Measurements from ENCODE around the gene PPIF. TPM values are rescaled to one million over a fixed set of nuclear protein-coding genes. Genes with fewer than 3 reads are reported as not detected.

The PPIF gene
- polyA plus RNA-seq, 1 donor = 19.9 TPM

DNA sequence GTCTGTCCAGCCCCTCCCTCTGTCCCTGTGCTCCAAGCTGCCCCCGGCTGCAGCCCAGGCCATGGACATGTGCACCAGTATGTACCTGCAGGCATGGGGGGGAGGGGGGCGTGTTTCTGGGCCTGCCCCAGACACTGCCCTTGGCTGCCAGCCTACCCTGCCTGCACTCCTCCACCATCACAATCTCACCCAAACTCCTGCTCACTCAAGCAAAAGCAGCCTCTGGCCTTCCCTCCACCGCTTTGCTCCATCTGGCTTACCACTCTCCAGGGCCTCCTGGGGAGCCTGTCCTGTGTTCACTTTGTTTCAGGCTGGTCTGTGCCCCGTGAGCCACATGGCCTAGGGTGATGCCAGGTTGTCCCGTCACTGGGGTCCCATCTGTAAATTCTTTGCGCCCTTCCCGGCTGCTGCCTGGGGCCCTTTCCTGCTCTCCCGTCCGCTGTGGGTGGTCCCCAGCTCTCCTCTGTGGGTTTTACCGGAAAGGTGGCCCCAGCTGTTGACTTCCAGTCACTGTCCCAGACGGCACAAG lies 33.3 kb upstream of the PPIF start:
- no peak for DNase-seq (ENCODE audit: low read depth)

DNA sequence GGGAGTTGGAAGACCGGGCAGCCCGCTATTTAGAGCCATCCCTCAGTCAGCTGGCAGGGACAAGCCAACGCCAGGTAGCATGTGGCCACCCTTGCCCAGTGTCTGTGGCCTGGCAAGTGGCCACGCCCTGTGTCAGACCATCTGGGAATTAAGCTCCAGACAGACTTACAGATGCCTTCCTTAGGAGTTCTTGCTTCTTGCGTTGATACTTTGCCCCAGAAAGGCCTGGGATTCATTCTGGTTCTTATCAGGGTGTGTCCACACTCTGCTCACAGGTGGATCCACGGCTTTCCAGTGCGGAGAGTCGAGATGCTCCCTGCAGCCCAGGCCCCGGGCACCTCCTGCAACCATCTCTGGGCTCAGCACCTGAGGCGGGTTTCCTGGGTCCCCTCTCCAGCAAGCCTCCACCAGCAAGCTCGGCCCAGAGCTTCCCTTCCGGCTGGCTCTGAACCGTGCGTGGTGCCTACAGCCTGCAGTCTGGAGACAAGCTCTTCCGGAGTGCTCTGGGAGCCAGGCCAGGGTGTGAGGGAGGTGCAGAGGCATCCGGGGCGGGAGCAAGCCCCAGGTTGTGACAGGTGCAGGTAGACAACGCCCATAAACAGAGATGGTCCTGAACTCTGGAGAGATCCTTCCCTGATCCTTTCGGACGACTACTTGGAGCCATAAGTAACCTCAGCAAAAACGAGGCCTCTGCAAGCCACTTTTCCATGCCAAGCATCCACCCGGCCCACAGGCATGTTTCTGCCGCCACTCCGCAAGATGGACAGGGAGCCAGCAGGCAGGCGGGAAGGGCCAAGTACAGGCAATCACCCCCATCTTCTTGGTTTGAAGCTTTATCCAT lies 32.3 kb upstream of the PPIF start:
- DNase-seq (ENCODE audit: low read depth) = no peak

DNA sequence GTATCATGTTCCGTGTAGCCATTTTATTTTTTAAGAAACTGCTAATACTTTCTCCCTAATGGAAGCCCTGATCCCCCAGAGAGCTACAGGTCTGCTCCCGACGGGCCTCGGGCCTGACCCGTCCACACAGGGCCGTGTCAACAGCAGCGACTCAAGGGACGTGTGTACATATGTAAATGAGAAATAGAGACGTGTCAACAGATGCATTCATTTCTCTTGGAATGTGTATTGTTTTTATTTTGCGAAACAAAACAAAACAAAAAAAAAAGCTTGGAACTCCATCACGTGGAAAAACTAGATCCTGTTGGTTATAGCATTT lies 31.7 kb upstream of the PPIF start:
- DNase-seq (ENCODE audit: low read depth) = no peak

DNA sequence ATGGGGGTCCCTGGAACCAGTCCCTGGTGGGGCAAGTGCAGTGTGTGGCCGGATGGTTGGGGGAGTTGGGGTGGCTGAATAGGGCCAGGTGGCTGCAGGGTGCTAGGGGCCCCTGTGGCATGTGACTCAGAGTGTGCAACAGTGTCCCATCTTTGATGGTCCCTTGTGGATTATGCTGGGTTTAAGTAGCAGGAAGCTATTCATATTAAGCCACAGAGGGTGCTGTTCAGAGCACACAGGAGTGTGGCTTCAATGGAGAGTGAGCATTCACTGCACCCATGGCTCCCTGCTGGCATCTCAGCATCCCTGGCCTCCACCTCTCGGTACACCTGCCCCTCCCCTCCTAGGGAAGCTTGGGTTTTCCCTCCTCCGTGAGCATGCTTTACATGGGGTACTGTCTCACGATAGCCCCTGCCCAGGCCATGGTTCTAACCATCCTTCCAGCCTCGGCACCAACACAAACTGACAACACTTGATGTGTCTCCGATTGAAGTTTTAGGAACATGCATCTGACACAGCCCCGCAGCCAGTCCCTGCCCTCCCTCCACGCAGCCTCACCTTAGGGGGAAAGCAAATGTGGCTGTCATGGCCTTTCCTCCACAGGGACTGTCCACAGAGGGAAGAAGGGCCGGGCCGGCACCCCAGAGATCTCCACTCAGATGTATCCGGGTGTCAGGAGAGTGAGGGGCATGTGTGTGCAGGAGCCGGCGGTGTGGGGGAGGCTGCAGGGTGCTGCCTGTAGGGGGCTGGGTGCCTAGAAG lies 30.4 kb upstream of the PPIF start:
- DNase-seq (ENCODE audit: low read depth) = no peak

DNA sequence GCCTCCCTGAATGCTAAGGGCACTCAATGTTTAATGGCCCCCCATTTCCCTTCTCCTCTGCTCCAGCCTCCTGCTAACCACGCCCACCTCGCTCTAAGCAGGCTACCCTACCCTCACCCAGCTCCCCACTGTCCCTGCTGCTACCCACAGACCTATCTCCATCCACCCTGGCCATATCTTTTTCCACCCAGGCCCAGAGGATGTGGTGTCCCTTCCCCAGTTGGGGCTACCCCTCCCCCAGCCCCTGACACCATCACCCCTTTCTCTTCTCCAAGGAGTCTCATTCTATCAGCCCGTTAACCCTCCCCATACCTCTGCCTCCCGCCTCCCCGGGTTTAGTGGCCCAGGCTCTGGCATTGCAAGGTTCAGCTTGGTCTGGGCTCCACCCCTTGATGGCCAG lies 28.9 kb upstream of the PPIF start:
- DNase-seq (ENCODE audit: low read depth) = no peak

DNA sequence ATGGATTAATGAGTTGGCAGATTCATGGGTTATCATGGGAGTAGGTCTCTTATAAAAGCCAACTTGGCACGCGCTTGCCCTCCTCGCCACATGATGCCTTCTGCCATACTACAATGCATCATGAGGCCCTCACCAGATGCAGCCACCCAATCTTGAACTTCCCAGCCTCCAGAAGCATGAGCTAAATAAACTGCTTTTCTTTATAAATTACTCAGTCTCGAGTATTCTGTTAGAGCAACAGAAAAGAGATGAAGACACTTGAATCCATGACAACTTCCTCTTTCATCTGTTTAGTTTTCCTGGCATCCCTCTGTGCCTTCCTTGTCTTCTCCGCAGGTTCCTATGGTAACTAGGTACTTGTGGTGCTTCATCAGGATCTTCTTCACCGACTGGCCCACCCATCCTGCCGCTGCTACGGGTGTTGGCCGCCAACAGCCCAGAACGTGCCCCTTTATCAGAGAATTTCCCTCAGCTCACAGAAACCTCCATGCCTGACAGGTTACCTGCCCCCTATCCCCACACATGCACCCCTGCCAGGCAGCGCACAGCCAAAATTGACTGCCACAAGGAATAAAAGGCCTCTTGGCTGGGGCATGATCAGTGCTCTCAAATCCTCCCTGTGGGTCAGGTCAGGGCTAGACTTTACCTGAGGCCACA lies 28.0 kb upstream of the PPIF start:
- DNase-seq (ENCODE audit: low read depth) = no peak

DNA sequence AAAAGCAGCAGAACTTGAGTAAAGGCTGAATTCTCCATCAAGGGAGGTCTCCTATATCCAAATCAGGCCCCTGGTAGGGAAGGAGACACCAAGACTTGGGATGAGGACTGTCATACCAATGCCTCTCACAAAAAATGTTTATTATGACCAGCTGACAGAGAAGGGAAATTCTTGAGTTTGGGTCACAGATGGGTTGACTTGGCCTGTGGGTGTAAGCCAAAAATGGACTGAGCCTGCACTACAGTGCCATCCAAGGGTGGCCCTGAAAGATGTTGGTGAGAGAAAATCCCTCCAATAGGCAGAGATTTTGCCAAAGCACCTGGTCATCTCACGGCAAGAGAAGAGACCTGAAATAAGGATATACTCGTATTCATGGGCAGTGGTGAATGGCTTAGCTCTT lies 27.0 kb upstream of the PPIF start:
- DNase-seq (ENCODE audit: low read depth) = no peak

DNA sequence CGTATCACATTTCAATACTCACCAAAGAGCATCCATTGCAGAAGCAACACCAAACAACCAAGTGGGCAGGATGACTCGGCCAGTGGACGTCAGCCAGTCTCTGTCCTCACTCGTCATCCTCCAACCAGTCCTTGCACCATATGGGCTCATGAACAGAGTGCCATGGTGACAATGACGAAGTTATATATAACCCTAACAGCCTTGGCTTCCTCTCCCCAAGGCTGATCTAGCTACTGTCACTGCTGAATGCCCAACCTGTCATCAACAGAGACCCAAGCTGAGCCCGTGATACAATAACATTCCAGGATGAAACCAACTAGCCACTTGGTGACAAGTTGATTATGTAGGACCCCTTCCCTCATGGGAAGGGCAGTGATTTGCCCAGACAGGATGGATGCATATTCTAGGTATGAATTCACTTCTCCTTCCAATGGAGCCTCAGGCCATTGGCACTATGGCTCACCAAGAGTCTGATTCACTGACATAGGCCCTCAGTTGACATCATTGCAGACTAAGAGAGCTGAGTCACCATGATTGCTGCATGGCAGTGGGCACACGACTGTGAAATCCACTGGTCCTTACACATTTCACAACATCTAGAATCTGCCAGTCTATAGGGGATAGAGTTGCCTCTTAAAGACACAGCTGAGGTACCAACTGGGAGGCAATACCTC lies 26.3 kb upstream of the PPIF start:
- DNase-seq (ENCODE audit: low read depth) = no peak

DNA sequence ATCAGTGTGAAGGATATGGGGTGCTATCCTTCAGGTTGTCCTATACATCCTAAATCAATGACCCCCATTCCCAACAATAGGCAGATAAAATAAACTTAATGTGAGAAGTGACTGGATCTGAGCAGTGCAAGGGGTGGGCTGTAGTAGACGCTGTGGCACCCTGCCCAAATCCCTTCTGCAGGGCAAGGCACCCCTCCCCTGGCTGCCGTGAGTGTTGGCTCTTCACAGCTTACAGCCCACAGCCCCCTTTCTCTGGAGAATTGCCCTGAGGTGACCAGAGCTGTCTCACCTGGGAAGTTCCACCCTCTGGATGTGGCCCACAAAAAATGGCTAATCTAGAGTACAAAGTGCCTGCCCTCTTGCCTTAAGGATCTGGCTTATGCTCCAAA lies 25.8 kb upstream of the PPIF start:
- DNase-seq (ENCODE audit: low read depth) = no peak

DNA sequence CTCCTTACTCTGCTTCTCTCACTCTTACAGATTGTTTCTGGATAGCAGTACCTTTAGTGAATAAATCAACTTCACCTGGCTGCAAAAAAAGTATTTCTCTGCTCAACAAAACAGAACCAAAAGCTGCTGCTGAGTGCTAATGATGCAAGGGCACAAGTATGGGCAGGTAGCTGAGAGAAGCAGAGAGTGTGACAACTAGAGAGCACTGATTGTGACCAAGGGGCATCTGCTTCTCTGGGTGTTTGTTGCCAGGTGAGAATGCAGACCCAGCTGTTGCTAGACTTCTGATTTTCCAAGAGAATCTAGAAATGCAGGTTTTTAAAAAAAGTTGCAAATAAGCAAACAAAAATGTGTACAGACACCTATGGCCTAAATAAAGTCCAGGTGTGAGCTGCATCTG lies 25.3 kb upstream of the PPIF start:
- DNase-seq (ENCODE audit: low read depth) = no peak

DNA sequence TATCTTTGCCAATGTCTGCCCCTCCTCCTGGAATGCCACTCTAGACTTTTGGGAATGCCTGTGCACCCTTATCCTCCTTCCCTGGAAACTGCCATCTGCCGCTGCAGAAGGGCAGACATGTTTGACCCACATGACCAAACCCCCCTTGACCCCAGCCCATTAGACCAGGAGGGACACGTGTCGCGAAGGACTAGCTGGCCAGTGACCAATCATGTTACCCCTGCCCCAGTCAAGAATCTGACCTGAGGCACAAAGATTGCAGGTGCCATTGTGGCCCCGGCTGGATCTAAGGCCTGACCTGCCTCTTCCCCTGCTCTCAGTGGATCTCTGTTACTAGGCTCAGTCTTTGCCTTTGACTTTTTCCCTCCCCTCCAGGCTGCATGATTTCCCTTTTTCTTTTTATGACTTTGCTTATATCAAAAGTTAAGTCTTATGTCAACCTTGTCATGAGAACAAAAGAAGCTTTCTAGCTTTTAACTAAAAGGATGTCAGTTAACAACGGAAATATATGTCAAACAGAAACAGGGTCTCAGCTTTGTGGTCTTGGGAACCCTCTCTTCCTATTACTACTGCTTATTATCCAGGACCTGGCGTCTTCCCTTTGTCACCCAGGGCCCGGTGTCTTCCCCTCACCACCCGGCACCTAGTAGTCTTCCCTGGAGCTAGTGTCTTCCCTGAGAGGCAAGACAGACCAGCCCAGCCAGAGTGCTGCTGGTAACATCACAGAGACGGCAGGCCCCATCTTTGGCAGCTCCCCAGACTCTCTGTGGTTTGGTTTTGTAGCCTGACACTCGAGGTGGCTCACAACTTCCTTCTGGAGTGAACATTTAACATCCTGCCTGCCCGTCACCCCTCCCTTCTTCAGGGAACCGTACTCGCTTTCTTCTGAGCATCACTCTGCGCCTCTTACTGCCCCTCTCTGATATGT lies 24.4 kb upstream of the PPIF start:
- no peak for DNase-seq (ENCODE audit: low read depth)

DNA sequence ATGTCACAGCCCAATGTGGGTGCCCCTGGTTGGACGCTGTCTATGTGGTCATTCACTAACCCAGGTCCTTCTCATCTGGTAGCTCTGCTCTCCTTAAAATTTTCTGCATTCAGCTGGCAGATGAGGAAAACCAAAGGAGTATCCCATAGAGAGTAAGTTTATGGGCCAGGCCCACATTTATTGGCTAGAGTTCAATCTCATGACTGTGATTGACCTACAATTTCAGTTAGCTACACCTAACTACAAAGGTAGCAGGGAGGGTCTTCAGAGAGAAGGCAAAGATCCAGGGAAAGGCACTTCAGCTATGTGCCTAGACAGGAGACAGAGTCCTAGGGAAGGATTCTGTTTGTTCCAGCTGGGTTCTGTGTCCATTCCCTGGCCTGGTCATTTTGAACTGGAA lies 23.7 kb upstream of the PPIF start:
- DNase-seq (ENCODE audit: low read depth) = no peak

DNA sequence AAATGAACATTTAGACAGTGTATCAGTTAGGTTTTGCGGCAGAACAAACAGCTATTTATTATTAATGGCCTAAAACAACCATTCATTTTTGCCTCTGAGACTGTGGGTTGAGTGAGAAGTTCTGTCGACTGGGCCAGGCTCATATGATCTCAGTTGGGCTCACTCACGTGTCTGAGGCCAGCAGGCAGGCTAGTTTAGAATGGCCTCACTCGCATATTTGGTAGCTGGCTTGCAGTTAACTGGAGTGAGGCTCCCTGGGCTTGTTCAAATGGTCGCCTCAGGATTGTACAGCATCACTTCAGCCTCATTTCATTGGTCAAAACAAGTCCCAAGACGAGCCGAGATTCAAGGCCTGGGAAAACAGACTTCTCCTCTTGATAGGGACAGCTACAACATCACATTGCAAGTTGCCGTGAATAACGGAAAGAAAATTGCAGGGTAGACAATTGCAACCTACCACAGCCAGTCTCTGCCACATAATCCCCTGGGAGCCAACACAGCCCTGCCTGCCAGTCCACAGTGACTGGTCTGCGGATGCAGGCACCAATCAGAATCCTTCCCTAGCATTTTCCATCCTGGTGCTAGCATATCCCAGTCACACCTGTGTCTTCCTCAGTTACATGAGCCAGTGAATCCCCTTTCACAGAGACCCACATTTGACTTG lies 23.1 kb upstream of the PPIF start:
- DNase-seq (ENCODE audit: low read depth) = no peak

DNA sequence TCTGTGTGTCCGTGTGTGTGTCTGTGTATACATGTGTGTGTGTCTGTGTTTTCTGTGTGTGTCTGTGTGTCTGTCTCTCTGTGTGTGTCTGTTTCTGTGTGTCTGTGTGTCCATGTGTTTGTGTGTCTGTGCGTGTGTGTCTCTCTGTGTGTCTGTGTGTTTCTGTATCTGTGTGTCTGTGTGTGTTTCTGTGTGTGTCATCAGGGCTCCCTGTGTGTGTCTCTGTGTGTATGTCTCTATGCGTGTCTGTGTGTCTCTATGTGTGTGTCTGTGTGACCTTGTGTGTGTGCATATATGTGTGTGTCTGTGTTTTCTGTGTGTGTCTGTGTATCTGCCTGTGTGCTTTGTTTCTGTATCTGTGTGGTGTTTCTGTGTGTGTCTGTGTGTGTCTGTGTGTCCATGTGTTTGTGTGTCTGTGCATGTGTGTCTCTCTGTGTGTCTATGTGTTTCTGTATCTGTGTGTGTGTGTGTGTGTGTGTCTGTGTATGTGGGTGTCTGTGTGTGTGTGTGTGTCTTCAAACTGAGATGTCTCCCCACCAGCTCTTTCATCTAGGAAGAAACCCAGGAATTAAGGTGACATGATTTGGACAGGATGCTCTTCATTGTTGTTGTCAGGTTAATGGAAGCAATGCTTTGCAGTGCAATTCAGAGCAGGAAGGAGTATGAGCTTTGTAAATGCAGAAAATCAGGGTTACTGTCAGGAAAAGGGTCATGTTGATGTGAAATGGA lies 20.7 kb upstream of the PPIF start:
- DNase-seq (ENCODE audit: low read depth) = no peak

DNA sequence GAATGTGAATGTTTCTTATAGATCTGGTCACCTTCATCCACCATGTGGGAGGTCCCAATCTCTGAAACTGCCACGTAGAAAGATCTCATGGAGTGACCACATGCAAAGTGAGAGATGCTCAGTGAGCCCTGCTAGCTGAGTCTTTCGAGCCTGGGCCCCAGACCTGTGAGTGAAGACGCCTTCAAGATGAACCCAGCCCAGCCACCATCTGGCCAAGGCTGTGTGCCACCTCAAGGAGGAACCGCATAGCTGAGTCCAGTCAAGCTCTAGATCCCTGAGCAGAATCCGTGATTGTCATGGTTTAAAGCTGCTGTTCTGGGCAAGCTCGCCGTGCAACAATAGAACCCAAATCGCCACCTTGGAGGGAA lies 20.2 kb upstream of the PPIF start:
- no peak for DNase-seq (ENCODE audit: low read depth)

DNA sequence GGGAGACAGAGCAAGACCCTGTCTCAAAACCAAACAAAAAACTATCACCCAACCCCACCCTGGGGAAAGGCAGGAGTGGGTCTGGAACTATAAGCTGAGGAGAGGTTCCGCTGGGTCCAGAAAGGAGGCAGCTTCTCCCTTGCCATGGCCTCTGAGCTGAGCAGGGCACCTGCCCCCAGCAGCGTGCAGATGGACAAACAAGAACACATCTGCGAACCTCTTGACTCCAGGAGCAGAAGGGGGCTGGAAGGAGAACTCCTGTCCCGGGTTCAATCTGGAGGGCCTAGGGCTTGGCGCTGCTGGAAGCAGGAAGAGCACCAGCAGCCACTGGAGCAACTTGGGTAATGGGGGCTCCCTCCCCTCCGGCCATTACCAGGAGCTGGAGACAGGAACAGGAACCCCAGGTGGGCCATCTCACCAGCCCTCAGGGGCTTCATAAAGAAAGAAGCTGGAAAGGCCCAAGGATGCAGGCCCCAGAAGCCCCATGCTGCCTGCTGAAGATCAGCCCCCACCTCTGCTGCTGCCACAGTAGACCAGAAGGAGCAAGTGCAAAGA lies 19.0 kb upstream of the PPIF start:
- no peak for DNase-seq (ENCODE audit: low read depth)

DNA sequence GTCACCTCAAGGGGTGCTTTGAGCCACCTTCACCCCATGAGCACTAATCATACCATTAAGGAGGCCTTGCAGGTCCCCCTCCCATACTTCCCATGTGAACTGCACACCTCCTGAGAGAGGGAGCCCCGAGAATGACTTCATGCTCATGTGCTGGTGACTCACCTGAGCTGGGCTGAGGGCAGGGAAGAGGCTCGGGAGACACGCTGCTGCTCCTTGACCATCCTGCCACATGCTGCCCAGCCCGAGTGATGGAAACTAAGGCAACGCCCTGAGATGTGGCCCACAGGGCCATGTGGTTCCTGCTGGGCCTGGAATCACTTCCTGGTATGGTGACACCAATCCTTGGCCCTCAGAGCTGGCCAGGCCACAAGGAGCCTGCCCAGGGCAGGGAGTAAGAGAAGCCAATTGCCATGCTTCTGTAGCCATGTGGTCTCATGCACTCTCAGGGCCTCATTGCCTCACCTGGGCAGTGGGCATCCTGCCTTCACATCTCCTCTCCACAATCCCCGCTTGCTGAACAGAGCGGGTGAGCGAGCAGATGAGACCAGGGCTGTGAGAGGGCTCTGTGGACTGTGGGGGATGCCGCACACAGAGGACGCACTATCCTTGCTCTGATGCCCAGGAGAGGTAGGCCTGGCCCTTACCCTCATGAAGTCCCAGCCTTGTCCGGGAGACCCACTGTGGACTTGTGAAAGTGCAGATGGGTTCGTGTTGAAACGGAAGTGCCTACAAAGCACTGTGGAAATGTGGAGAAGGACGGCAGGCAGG lies 18.3 kb upstream of the PPIF start:
- DNase-seq (ENCODE audit: low read depth) = no peak

DNA sequence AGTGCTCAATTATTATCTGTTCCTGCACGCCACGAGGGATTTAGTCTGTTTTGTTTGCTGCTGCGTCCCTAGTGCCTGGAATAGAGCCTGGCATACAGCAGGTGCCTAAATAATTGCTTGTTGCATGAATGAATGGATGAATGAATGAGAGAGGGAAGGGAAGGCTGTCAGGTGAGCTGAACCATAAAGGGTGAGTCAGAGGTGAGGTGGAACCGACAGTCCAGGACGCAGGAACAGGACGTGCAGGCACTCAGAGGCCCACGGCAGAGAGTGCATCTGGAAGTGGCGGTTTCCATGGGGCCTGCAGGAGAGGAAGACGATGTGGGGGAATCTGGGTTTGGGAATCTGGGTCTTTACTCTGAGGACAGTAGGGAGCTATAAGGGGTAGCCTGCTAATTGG lies 17.7 kb upstream of the PPIF start:
- DNase-seq (ENCODE audit: low read depth) = no peak

DNA sequence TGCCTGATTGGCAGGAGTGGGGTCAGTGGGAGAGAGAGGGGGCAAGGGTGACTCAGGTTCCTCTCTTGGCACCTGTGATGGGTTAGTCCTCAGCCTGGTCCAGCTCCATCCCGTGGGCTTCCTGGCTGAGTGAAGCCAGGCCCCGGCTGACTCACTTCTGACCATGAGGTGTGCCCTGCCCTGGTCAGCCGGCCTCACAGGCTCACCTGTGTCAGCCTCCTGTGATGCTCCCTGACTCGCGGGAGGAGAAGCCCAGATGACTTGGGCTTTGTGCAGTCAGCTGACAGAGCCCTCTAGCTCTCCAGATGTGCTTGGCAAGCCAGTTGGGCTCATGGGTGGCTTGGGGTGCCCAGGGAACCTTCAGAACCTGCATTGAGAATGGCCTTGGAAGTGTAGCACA lies 16.0 kb upstream of the PPIF start:
- no peak for DNase-seq (ENCODE audit: low read depth)
